Memory B cell (primary cell): ENCODE results near the gene MAEA.
A peak's percentile ranks its signal among the peaks of the same experiment; 100 is the strongest.

Experiments used
- ATAC-seq: fragments of 150-1000 bp; cut with Tn5 transposase; 2 replicates; pipeline ENCODE4 v1.10.0; 2021; ENCODE audit warnings: low read depth, mild to moderate bottlenecking, moderate library complexity
- DNase-seq, 2 donors: peaks; one replicate each; pipeline ENCODE4 v3.0.0; 2022; ENCODE audit warnings: low spot score in 2 of 2
- H3K27ac Mint-ChIP-seq: one replicate; pipeline ENCODE4 v1.8.0; 2022; ENCODE audit warnings: mild to moderate bottlenecking, moderate library complexity, mixed read lengths
- H3K27me3 Mint-ChIP-seq: one replicate; pipeline ENCODE4 v1.8.0; 2022; ENCODE audit warnings: mixed read lengths
- H3K36me3 Mint-ChIP-seq: one replicate; pipeline ENCODE4 v1.8.0; 2022; ENCODE audit warnings: mild to moderate bottlenecking, mixed read lengths
- H3K4me1 Mint-ChIP-seq: one replicate; pipeline ENCODE4 v1.8.0; 2022; ENCODE audit warnings: mixed read lengths
- H3K4me3 Mint-ChIP-seq: one replicate; pipeline ENCODE4 v1.8.0; 2022; ENCODE audit warnings: mild to moderate bottlenecking, moderate library complexity, mixed read lengths
- H3K9me3 Mint-ChIP-seq: one replicate; pipeline ENCODE4 v1.8.0; 2022; ENCODE audit warnings: mixed read lengths

The MAEA gene

DNA sequence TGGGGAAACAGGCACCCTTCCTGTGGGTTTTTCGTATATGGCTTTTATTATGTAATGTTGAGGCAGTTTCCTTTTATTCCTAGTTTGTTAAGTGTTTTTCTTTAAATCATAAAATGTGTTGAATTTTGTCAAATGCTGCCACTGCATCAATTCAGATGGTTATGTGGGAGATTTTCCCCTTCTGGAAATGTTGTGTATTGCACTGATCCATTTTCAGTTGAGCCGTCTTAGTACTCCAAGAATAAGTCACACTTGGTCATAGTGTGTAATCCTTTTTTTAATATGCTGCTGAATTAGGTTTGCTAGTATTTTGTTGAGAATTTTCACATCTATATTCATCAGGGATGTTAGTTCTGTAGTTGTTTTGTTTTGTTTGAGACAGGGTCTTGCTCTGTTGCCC, 31.2 kb upstream of the MAEA start:
- no peaks in the 10 kb centered on the region for H3K27me3 Mint-ChIP-seq
- peaks cover 23% of the 10 kb centered on the region for H3K4me1 Mint-ChIP-seq
- H3K9me3 Mint-ChIP-seq: peaks cover 5% of the 10 kb centered on the region
- peaks cover 7% of the 10 kb centered on the region for H3K36me3 Mint-ChIP-seq
- DNase-seq: no peak
- H3K4me3 Mint-ChIP-seq: no peak overlapping the region
- H3K27ac Mint-ChIP-seq: no peak overlapping the region
- no peak for ATAC-seq

DNA sequence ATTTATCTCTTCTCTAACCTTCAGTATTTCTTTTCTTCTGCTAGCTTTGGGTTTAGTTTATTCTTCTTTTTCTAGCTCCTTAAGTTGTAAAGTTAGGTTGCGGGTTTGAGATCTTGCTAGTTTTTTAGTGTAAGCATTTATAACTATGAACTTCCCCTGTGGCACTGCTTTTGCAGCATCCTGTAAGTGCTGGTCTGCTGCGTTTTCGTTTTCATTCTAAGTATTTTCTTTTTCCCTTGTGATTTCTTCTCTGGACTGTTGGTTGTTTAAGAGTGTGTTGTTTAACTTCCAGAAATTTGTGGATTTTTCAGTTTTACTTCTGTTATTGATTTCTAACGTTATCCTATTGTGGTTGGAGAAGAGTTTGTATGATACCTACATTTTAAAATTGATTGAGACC, 29.7 kb upstream of the MAEA start:
- Mint-ChIP-seq H3K4me3 (peak overlapping the region; percentile 65), H3K36me3 (peaks cover 2% of the 10 kb centered on the region), H3K9me3 (peaks cover 5% of the 10 kb centered on the region), H3K4me1 (peaks cover 19% of the 10 kb centered on the region), H3K27me3 (no peaks in the 10 kb centered on the region), H3K27ac (peak overlapping the region; percentile 90)
- DNase-seq (no peak), ATAC-seq (peak; percentile 59)

DNA sequence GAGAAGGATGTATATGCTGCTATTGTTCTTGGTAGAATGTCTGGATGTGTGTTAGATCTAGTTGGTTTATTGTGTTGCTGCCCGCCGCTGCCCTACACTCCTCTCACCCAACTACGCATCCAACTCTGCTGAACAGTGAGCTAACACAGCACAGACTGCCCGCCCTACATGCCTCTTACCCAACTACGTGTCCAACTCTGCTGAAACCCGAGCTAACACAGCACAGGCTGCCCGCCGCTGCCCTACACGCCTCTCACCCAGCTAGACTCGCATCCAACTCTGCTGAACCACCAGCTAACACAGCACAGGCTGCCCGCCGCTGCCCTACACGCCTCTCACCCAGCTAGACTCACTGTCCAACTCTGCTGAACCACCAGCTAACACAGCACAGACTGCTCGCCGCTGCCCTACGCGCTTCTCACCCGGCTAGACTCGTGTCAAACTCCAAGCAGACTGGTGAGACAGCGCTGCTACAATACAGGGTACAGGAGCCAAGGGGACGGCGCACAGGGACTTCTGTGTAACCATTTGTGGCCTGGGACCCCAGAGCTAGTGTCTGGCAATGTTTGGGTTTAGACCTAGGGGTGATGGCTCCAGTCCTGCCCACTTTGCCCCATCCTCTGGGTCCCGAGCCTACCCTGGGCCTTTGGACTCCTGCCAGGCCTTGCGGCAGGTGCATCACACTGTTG, 29.1 kb upstream of the MAEA start:
- Mint-ChIP-seq H3K4me1 (peaks cover 19% of the 10 kb centered on the region), H3K9me3 (peaks cover 5% of the 10 kb centered on the region), H3K36me3 (peaks cover 2% of the 10 kb centered on the region), H3K27ac (peak overlapping the region; percentile 90), H3K4me3 (peak overlapping the region; percentile 65), H3K27me3 (no peaks in the 10 kb centered on the region)
- ATAC-seq: no peak
- no peak for DNase-seq

DNA sequence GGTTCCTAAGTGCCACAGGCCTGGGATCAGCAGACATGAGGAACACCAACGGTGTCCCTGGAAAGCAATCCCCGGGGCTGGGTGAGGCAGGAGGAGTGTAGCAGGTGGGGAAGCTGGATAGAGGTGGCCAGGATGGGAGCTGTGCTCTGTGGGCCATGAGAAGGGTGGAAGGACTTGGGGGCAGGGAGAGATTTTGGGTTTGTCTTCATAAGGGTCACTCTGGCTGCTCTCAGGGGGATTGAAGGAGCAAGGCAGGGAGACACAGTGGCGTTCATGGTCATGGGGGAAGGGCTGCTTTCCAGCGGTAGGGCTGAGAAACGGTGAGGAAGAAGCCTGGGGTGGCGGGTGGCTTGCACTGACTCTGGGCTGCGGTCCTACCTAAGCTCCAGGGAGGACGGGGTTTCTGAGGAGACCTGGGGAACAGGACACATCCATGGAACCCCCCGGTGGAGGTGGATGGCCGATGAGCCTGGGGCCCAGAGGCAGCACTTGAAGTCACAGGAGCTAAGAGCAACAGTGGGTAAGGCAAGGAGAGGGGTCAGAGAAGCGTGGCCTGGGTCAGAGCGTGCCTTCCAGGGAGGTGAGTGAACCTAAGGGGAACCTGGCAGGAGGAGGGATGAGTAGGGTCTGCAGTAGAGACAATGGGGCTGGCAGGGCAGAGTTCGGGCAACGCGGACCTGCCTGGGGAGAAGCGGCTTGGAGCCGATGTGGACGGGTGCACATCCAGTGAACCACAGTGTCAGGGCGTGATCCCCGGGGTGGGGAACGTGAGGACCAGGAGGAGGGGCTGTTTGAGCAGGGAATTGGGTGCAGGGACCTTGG, 28.4 kb upstream of the MAEA start:
- peak overlapping the region; percentile 90 for H3K27ac Mint-ChIP-seq
- H3K4me3 Mint-ChIP-seq: no peak overlapping the region
- ATAC-seq (no peak), DNase-seq (no peak)
- H3K27me3 Mint-ChIP-seq: no peaks in the 10 kb centered on the region
- H3K9me3 Mint-ChIP-seq: peaks cover 3% of the 10 kb centered on the region
- peaks cover 19% of the 10 kb centered on the region for H3K4me1 Mint-ChIP-seq
- peaks cover 2% of the 10 kb centered on the region for H3K36me3 Mint-ChIP-seq

DNA sequence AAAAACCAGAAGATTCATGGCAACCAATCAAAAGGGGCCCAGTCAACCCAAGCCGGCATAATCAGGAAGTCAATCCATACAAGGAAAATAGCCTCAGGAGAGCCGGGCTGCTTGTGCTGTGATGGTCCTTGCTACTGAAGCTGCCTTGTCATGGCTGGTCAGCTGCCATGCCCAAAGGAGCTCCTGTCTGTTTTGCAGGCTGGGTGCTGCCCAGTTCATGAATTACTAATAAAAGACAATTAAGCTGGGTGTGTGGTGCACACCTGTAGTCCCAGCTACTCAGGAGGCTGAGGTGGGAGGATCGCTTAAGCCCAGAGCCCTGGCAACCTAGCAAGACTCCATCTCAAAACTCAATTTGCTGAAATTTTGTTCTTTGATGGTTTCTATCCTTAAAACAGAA, 24.7 kb upstream of the MAEA start:
- no peaks in the 10 kb centered on the region for H3K9me3 Mint-ChIP-seq
- DNase-seq (no peak), ATAC-seq (no peak)
- no peak overlapping the region for H3K27ac Mint-ChIP-seq
- no peaks in the 10 kb centered on the region for H3K36me3 Mint-ChIP-seq
- H3K4me3 Mint-ChIP-seq: no peak overlapping the region
- H3K4me1 Mint-ChIP-seq: peaks cover 26% of the 10 kb centered on the region
- H3K27me3 Mint-ChIP-seq: no peaks in the 10 kb centered on the region

DNA sequence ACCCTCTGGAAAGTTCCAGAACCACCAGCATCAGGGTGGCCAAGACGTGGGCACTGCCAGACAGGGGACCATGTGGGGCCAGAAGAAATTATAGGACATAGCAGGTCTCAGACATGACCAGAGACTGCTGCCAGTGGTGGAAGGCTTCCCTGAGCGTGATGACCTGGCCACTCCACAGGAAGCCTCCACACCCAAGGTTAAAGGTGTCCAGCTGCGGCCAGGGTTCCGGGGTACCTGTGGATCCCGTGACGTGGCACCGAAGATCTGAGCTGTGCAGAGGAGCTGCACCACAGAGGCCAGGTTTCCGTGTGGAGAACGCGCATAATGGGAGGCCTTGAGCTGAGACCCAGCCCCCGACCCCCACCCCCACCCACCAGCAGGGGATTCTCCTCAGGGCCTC, 24.3 kb upstream of the MAEA start:
- Mint-ChIP-seq H3K4me3 (no peak overlapping the region), H3K9me3 (no peaks in the 10 kb centered on the region), H3K36me3 (no peaks in the 10 kb centered on the region), H3K4me1 (peaks cover 26% of the 10 kb centered on the region), H3K27me3 (no peaks in the 10 kb centered on the region), H3K27ac (no peak overlapping the region)
- DNase-seq (no peak), ATAC-seq (no peak)

DNA sequence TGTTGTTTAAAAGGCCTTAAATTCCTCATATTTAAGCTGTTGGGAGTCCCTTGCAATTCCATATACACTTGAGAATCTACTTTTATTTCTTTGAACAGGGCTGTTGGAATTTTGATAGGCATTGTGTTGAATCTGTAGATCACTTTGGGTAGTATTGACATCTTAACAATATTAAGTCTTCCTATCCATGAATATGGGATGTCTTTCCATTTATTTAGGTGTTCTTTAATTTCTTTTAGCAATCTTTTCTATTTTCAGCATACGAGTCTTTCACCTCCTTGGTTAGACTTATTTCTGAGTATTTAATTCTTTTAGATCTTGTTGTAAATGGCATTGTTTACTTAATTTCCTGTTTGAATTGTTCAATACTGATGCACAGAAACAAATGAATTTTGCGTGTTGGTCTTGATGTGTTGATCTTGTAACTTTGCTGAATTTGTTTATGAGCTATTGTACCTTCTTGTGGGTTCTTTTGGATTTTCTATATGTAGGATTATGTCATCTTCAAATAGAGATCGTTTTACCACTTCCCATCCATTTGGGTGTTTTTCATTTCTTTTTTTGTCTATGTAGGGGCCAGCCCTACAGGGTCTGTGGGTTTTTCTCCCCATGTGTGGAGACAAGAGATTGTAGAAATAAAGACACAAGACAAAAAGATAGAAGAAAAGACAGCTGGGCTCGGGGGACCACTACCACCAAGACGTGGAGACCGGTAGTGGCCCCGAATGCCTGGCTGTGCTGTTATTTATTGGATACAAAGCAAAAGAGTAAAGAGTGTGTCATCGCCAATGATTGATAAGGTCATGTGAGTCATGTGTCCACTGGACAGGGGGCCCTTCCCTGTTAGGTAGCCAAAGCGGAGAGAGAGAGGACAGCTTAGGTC, 22.6 kb upstream of the MAEA start:
- peaks cover 15% of the 10 kb centered on the region for H3K4me1 Mint-ChIP-seq
- H3K27me3 Mint-ChIP-seq: no peaks in the 10 kb centered on the region
- no peaks in the 10 kb centered on the region for H3K36me3 Mint-ChIP-seq
- DNase-seq (no peak), ATAC-seq (peak; percentile 52)
- H3K27ac Mint-ChIP-seq: peak overlapping the region; percentile 89
- no peaks in the 10 kb centered on the region for H3K9me3 Mint-ChIP-seq
- peak overlapping the region; percentile 87 for H3K4me3 Mint-ChIP-seq

DNA sequence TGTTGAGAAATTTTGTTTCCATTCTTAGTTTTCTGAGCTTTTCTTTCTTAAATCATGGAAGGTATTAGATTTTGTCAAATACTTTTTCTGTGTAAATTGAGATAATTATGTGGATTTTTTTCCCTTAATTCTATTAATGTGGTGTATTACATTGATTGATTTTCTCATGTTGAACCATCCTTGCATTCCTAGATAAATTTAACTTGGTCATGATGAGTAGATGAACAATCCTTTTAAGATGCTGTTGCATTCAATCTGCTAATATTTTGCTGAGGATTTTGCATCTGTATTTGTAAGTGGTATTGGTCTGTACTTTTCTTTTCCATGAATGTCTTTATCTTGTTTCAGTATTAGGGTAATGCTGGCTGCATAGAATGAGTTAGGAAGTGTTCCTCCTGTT, 20.5 kb upstream of the MAEA start:
- Mint-ChIP-seq H3K27me3 (no peaks in the 10 kb centered on the region), H3K4me3 (no peak overlapping the region), H3K9me3 (no peaks in the 10 kb centered on the region), H3K27ac (peak overlapping the region; percentile 83), H3K36me3 (no peaks in the 10 kb centered on the region), H3K4me1 (peaks cover 15% of the 10 kb centered on the region)
- DNase-seq (no peak), ATAC-seq (no peak)

DNA sequence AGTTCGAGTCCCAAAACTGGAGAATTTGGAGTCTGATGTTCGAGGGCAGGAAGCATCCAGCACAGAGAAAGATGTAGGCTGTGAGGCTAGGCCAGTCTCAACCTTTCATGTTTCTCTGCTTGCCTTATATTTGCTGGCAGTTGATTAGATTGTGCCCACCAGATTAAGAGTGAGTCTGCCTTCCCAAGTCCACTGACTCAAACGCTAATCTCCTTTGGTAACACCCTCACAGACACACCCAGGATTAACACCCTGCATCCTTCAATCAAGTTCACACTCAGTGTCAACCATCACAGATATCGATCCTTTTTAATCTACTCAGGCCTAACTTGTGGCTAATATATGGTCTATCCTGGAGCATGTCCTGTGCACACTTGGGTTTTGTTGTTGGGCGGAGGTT, 18.0 kb upstream of the MAEA start:
- Mint-ChIP-seq H3K36me3 (peaks cover 5% of the 10 kb centered on the region), H3K9me3 (no peaks in the 10 kb centered on the region), H3K27ac (no peak overlapping the region), H3K4me1 (peaks cover 15% of the 10 kb centered on the region), H3K4me3 (no peak overlapping the region), H3K27me3 (no peaks in the 10 kb centered on the region)
- ATAC-seq: no peak
- DNase-seq: no peak

DNA sequence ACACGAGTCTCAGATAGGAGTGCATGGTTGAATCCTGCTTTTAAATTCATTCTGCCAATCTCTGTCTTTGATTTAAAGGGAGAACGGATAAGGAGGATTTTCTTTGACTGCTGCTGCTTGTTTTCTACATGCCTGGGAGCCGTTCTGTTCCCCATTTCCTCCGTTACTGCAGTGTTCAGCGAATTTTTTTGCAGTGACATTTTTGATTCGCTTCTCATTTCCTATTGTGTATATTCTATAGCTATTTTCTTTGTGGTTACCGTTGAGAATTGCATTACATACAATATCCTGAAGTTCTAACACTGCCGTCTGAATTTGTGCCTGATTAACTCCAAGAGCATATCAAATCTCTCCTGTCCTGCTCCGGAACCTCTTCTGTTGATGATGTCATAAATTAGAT, 14.8 kb upstream of the MAEA start:
- Mint-ChIP-seq H3K27ac (no peak overlapping the region), H3K9me3 (no peaks in the 10 kb centered on the region), H3K4me3 (no peak overlapping the region), H3K27me3 (no peaks in the 10 kb centered on the region), H3K4me1 (peaks cover 6% of the 10 kb centered on the region), H3K36me3 (peaks cover 12% of the 10 kb centered on the region)
- ATAC-seq: no peak
- no peak for DNase-seq

DNA sequence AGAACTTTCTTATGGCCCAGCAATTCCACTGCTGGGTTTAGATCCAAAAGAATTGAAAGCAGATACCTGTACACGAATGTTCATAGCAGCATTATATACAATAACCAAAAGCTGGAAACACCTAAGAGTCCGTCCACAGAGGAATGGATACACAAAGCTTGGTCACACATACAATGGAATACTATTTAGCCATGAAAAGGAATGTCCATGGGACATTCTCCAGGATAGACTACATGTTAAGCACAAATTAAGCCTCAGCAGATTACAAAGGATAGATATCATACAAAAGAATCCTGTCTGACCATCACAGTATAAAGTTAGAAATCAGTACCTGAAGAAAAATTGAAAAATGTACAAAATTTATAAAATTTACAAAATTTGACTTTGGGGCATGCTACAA, 12.7 kb upstream of the MAEA start:
- Mint-ChIP-seq H3K36me3 (peaks cover 12% of the 10 kb centered on the region), H3K27ac (no peak overlapping the region), H3K9me3 (no peaks in the 10 kb centered on the region), H3K4me1 (no peaks in the 10 kb centered on the region), H3K4me3 (no peak overlapping the region), H3K27me3 (no peaks in the 10 kb centered on the region)
- ATAC-seq (no peak), DNase-seq (no peak)

DNA sequence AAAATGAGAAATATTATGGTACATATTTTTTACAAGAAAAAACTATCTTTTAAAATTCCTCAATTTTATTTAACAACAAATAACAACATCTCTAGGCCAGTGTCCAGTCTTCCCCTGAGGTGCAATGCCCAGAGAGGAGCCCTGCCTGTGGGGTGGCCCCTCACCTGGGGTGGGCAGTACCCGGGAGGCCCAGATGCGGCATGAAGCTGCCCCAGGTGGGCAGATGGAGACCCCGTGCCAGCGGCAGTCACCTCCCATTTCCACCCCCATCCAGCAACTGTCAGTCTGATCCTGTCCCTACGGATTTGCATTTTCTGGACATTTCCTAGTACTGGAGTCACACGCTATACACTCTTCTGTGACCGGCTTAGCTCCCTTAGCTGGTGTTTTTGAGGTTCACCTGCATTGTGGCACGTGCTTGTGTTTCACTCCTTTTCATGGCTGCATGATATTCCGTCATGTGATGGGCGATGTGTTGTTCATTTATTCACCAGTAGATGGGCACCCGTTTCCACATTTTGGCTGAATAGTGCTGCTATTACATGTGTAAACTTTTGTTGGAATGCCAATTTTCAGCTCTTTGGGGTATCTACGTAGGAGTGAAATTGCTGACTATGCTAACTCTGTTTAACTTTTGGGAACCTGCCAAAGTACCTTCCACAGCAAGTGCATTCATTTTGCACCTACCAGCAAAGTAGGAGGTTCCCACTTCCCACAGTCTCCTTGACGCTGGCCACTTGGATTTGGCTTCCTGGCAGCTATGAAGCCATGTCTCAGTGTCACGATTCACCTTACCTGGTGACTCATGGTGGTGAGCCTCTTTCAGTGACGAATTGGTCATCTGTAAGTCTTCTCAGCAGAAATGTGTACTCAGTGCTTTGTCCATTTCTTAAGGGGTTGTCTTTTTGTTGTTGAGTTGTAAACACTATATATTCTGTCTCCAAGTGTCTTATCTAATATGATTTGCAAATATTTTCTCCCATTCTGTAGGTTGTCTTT, 11.7 kb upstream of the MAEA start:
- ATAC-seq: no peak

DNA sequence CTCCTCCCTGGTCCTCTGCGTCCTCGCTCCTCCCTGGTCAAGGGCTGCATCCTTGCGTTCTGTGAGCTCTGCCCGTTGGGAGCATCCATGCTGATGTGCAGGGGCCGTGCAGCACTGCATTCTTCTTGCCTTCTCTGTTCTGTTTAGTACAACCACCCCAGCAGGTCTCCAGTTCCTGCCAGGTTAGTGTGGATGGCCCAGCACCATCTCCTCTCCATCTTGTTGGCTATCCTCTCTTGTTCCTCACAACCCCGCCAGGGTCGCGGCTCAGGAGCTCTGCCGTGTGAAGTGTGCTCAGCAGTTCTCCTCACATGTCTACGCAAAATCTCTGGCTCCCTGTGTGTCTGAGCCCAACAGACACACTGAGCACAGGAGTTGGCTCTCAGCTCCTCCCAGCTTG, 10.4 kb upstream of the MAEA start:
- peaks cover 12% of the 10 kb centered on the region for H3K36me3 Mint-ChIP-seq
- no peak overlapping the region for H3K4me3 Mint-ChIP-seq
- H3K4me1 Mint-ChIP-seq: no peaks in the 10 kb centered on the region
- DNase-seq (no peak), ATAC-seq (no peak)
- H3K9me3 Mint-ChIP-seq: no peaks in the 10 kb centered on the region
- no peaks in the 10 kb centered on the region for H3K27me3 Mint-ChIP-seq
- no peak overlapping the region for H3K27ac Mint-ChIP-seq

More for the DNA sequence above, 11.7 kb upstream of the MAEA start:
- Mint-ChIP-seq H3K27me3 (no peaks in the 10 kb centered on the region), H3K27ac (no peak overlapping the region), H3K9me3 (no peaks in the 10 kb centered on the region), H3K36me3 (peaks cover 12% of the 10 kb centered on the region), H3K4me3 (no peak overlapping the region), H3K4me1 (no peaks in the 10 kb centered on the region)
- no peak for DNase-seq
